Purkinje cell (primary cell): ENCODE measurements around the gene GPR150. TPM values are rescaled to one million over a fixed set of nuclear protein-coding genes. Genes with fewer than 3 reads are reported as not detected.

Experiments
- polyA plus RNA-seq: library from polyadenylated mRNA; unstranded; fragments of >200 nt; fragmentation: Nextera tagmentation; gene quantifications from 2 replicates; pipeline ENCODE4 v1.2.1, GENCODE V29; 2014

Gene GPR150
- 0.58 TPM in 1 of 2 replicates, not detected in the other for polyA plus RNA-seq

GRCh38 chr5:95620030-95620869, at the start of gene GPR150:
GPR150 (plus strand) TSS chr5:95620087; CDS start chr5:95620276, 189 bp downstream.

GRCh38 chr5:95646569-95647431, 26.9 kb downstream of the GPR150 start, which contains the start of gene RFESD:
RFESD (plus strand) TSS chr5:95646777; CDS start chr5:95652272, 5,495 bp downstream.

Other genes with a start within 250 kb of the GPR150 start
- 19.6 and 22.3 TPM in 2 replicates for gene FAM81B, start 228.7 kb upstream of the GPR150 start, polyA plus RNA-seq
- gene SKIC3, start 65.1 kb upstream of the GPR150 start, polyA plus RNA-seq = 127 and 189 TPM in 2 replicates
- 23.9 and 26.6 TPM in 2 replicates for gene ARSK, start 65.0 kb upstream of the GPR150 start, polyA plus RNA-seq
- gene RFESD, start 26.7 kb downstream of the GPR150 start, polyA plus RNA-seq = 11.6 and 14.8 TPM in 2 replicates
- gene SPATA9, start 62.9 kb downstream of the GPR150 start, polyA plus RNA-seq = 0.62 and 3.4 TPM in 2 replicates
- gene RHOBTB3, start 111.2 kb downstream of the GPR150 start, polyA plus RNA-seq = 20.4 and 27.7 TPM in 2 replicates
- gene GLRX, start 202.6 kb downstream of the GPR150 start, polyA plus RNA-seq = 86.6 and 95.8 TPM in 2 replicates